PC-3 (cell line): ENCODE results near the gene KLHL11.

Experiments
- CTCF ChIP-seq: fragments of 300-600 bp; sonication (generic); conservative IDR thresholded peaks from 2 replicates; pipeline ENCODE4 v1.5.1; 2017; ENCODE audit warnings: antibody characterized with exemption, low read depth, mild to moderate bottlenecking, low read length
- EZH2phosphoT487 ChIP-seq: fragments of 300-600 bp; sonication (generic); IDR thresholded peaks from 2 replicates; pipeline ENCODE4 v1.6.1; 2018; ENCODE audit warnings: mild to moderate bottlenecking, antibody characterized with exemption, low read length, borderline replicate concordance

DNA sequence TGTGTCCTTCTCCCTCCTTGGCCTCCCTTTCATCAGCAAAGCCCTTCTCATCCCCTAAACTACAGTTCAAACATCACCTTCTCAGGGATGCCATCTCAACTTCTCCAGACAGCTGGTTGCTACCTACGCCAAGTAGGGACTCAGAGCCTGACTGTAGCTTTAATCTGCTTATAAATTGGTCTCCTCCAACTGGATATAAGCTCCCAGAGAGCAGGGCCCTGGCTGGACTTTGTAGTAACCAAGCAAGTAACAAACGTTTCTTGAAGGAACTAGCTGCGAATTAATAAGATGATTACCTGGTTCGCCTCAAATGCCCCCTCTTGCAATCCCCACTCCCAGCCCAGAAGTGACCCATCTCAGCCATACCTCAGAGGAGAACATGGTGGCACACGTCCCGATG, 17.5 kb upstream of the KLHL11 start:
- TF ChIP-seq CTCF (no peak), EZH2phosphoT487 (no peak)
